ENCODE measurements around the gene DDO.

The DDO gene

DNA sequence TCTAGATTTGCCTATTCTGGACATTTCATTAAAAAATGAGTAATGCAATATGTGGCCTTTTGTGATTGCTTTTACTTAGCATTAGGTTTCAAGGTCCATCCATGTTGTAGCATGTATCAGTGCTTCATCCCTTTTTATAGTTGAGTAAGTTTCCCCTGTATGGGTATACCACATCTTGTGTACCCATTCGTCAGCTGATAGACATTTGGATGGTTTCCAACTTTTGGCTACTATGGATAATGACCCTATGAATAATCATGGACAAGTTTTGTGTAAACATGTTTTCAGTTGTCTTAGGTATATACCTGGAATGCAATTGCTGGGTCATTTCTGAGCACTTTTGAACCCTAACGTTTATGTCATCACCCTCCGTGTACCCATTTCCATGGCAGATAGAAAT, 72.6 kb downstream of the DDO start:
- H2AFZ ChIP-seq (ENCODE audit: low read depth, low read length): no peak overlapping the region
- no peak overlapping the region for H3K4me3 ChIP-seq (ENCODE audit: low read length)
- H3K9me3 ChIP-seq (ENCODE audit: low read length): no peaks in the 10 kb centered on the region
- H3K36me3 ChIP-seq (ENCODE audit: insufficient read depth, low read length): no peaks in the 10 kb centered on the region
- H3K4me1 ChIP-seq (ENCODE audit: insufficient read depth, low read length): peaks cover 7% of the 10 kb centered on the region
- no peaks in the 10 kb centered on the region for H3K27me3 ChIP-seq (ENCODE audit: insufficient read depth, low read length)

Data from neuron (in vitro differentiated cells).